ENCODE data around the gene EPHA8. TPM values are rescaled to one million over a fixed set of nuclear protein-coding genes. Genes with fewer than 3 reads are reported as not detected.

The EPHA8 gene
- polyA plus RNA-seq, 1 experiment: not detected

- POLR2A ChIA-PET: no interaction called here
- peaks cover 20% of the 10 kb centered on the region for H3K27me3 ChIP-seq (ENCODE audit: control insufficient read depth, insufficient read depth, low read length)
- H3K4me3 ChIP-seq (ENCODE audit: low read depth, low read length): no peak overlapping the region
- peaks cover 29% of the 10 kb centered on the region for H3K9me3 ChIP-seq (ENCODE audit: control insufficient read depth, insufficient read depth, low read length)
- TF ChIP-seq CTCF (IDR thresholded peaks at IDR 0.05; ENCODE audit: low read depth, low read length): no peak
- no peak overlapping the region for H3K27ac ChIP-seq (ENCODE audit: low read depth, low read length)
- CTCF ChIA-PET: no interaction called here
- no peak for DNase-seq (ENCODE audit: low read depth, low spot score)
Observed at GRCh38 chr1:22576617-22577016, 13.3 kb downstream of the EPHA8 start.

GRCh38 chr1:22578732-22579361 lies 15.6 kb downstream of the EPHA8 start:
- DNase-seq (ENCODE audit: low read depth, low spot score): no peak
- H3K9me3 ChIP-seq (ENCODE audit: control insufficient read depth, insufficient read depth, low read length): peaks cover 29% of the 10 kb centered on the region
- H3K27ac ChIP-seq (ENCODE audit: low read depth, low read length): no peak overlapping the region
- no peak for TF ChIP-seq CTCF (IDR thresholded peaks at IDR 0.05; ENCODE audit: low read depth, low read length)
- H3K4me3 ChIP-seq (ENCODE audit: low read depth, low read length): no peak overlapping the region
- CTCF ChIA-PET: no interaction called here
- peaks cover 30% of the 10 kb centered on the region for H3K27me3 ChIP-seq (ENCODE audit: control insufficient read depth, insufficient read depth, low read length)
- POLR2A ChIA-PET: no interaction called here

GRCh38 chr1:22579541-22580155 lies 16.4 kb downstream of the EPHA8 start:
- Histone ChIP-seq H3K27ac (ENCODE audit: low read depth, low read length) (no peak overlapping the region), H3K27me3 (ENCODE audit: control insufficient read depth, insufficient read depth, low read length) (peaks cover 32% of the 10 kb centered on the region), H3K9me3 (ENCODE audit: control insufficient read depth, insufficient read depth, low read length) (peaks cover 29% of the 10 kb centered on the region), H3K4me3 (ENCODE audit: low read depth, low read length) (no peak overlapping the region)
- CTCF ChIA-PET: no interaction called here
- POLR2A ChIA-PET: no interaction called here
- no peak for DNase-seq (ENCODE audit: low read depth, low spot score)
- no peak for TF ChIP-seq CTCF (IDR thresholded peaks at IDR 0.05; ENCODE audit: low read depth, low read length)

GRCh38 chr1:22582661-22583635 lies 19.7 kb downstream of the EPHA8 start:
- no peak overlapping the region for H3K4me3 ChIP-seq (ENCODE audit: low read depth, low read length)
- peaks cover 36% of the 10 kb centered on the region for H3K27me3 ChIP-seq (ENCODE audit: control insufficient read depth, insufficient read depth, low read length)
- ChIA-PET POLR2A (no interaction called here), CTCF (interaction anchor here (0.6 kb wide), 1 partner anchor 103 kb away, joined by 3 read pairs; no protein-coding TSS in a partner anchor)
- DNase-seq (ENCODE audit: low read depth, low spot score): no peak
- H3K27ac ChIP-seq (ENCODE audit: low read depth, low read length): no peak overlapping the region
- no peak for TF ChIP-seq CTCF (IDR thresholded peaks at IDR 0.05; ENCODE audit: low read depth, low read length)
- peaks cover 11% of the 10 kb centered on the region for H3K9me3 ChIP-seq (ENCODE audit: control insufficient read depth, insufficient read depth, low read length)
